ENCODE measurements around the gene FRMPD1. TPM values are rescaled to one million over a fixed set of nuclear protein-coding genes. Genes with fewer than 3 reads are reported as not detected.

Gene FRMPD1
- total and polyA plus RNA-seq, 2 donors (not counting 1 experiment from before 2014, with no cell fraction given) = not detected

GRCh38 chr9:37710046-37710445 lies 59.3 kb downstream of the FRMPD1 start:
- H3K36me3 ChIP-seq (ENCODE audit: control insufficient read depth, insufficient read depth, low read length) = no peaks in the 10 kb centered on the region
- H2AFZ ChIP-seq (ENCODE audit: low read length) = no peak overlapping the region
- H3K4me2 ChIP-seq (ENCODE audit: extremely low read depth, insufficient read depth, low read length) = no peak overlapping the region
- no peak for DNase-seq (ENCODE audit: low read depth in 2 of 2)
- H3K9ac ChIP-seq (ENCODE audit: insufficient read depth, low read length) = no peak overlapping the region
- no peaks in the 10 kb centered on the region for H3K4me1 ChIP-seq (ENCODE audit: control insufficient read depth, extremely low read depth, insufficient read depth, low read length)
- no peak overlapping the region for H3K27ac ChIP-seq (ENCODE audit: insufficient read depth, low read length)
- H4K20me1 ChIP-seq (ENCODE audit: control insufficient read depth, extremely low read depth, insufficient read depth, low read length) = no peaks in the 10 kb centered on the region
- TF ChIP-seq EZH2 (IDR thresholded peaks at IDR 0.05; ENCODE audit: low read length, missing control alignments) = no peak
- TF ChIP-seq CTCF (conservative IDR thresholded peaks at IDR 0.05 in 1 of 2, IDR thresholded peaks at IDR 0.05 in 1 of 2; ENCODE audit: low read depth in 1 of 2, low read length in 2 of 2) = no peak
- no peaks in the 10 kb centered on the region for H3K79me2 ChIP-seq (ENCODE audit: control insufficient read depth, insufficient read depth, low read length)
- H3K4me3 ChIP-seq (replicated peaks in 1 of 4; ENCODE audit: control extremely low read depth in 1 of 4, insufficient read depth in 1 of 4, low read depth in 3 of 4, low read length in 4 of 4) = no peak overlapping the region
- H3K27me3 ChIP-seq (ENCODE audit: control insufficient read depth, insufficient read depth, low read length) = peaks cover 12% of the 10 kb centered on the region
- no peaks in the 10 kb centered on the region for H3K9me3 ChIP-seq (ENCODE audit: control insufficient read depth, insufficient read depth, low read depth, low read length)

GRCh38 chr9:37715260-37715659 lies 64.5 kb downstream of the FRMPD1 start:
- Histone ChIP-seq H3K4me2 (ENCODE audit: extremely low read depth, insufficient read depth, low read length) (no peak overlapping the region), H3K36me3 (ENCODE audit: control insufficient read depth, insufficient read depth, low read length) (no peaks in the 10 kb centered on the region), H3K9ac (ENCODE audit: insufficient read depth, low read length) (no peak overlapping the region), H2AFZ (ENCODE audit: low read length) (no peak overlapping the region), H3K27ac (ENCODE audit: insufficient read depth, low read length) (no peak overlapping the region), H3K4me1 (ENCODE audit: control insufficient read depth, extremely low read depth, insufficient read depth, low read length) (no peaks in the 10 kb centered on the region), H3K9me3 (ENCODE audit: control insufficient read depth, insufficient read depth, low read depth, low read length) (no peaks in the 10 kb centered on the region), H3K27me3 (ENCODE audit: control insufficient read depth, insufficient read depth, low read length) (peaks cover 3% of the 10 kb centered on the region), H3K79me2 (ENCODE audit: control insufficient read depth, insufficient read depth, low read length) (no peaks in the 10 kb centered on the region), H4K20me1 (ENCODE audit: control insufficient read depth, extremely low read depth, insufficient read depth, low read length) (no peaks in the 10 kb centered on the region), H3K4me3 (replicated peaks in 1 of 4; ENCODE audit: control extremely low read depth in 1 of 4, insufficient read depth in 1 of 4, low read depth in 3 of 4, low read length in 4 of 4) (no peak overlapping the region)
- TF ChIP-seq EZH2 (IDR thresholded peaks at IDR 0.05; ENCODE audit: low read length, missing control alignments) (no peak), CTCF (conservative IDR thresholded peaks at IDR 0.05 in 1 of 2, IDR thresholded peaks at IDR 0.05 in 1 of 2; ENCODE audit: low read depth in 1 of 2, low read length in 2 of 2) (no peak)
- DNase-seq (ENCODE audit: low read depth in 2 of 2) = no peak

DNA sequence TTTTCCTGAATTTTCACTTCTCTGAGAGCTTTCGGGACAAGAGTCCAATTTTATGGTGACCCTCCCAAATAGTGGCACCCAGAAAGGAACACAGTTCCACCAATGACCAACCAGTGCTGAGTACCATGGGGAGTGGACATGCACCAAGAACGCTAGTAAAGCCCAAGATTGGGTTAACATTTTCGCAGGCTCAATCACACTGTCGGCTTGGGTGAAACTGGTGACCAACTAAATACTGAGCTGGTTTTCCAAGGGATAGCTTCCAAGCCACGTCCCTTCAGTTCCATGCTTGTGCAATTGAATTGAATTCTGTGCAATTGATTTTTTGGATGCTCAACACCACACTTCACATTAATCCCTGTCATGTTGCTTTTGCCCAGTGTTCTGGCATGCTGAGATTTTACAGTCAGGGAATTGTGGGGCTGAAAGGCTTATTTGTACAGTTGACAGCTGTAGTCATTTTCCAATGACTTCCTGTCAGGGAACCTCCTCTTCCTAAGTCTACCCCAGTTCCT lies 65.3 kb downstream of the FRMPD1 start:
- DNase-seq (ENCODE audit: low read depth in 2 of 2) = no peak
- Histone ChIP-seq H3K4me1 (ENCODE audit: control insufficient read depth, extremely low read depth, insufficient read depth, low read length) (no peaks in the 10 kb centered on the region), H3K79me2 (ENCODE audit: control insufficient read depth, insufficient read depth, low read length) (no peaks in the 10 kb centered on the region), H3K27ac (ENCODE audit: insufficient read depth, low read length) (no peak overlapping the region), H2AFZ (ENCODE audit: low read length) (no peak overlapping the region), H4K20me1 (ENCODE audit: control insufficient read depth, extremely low read depth, insufficient read depth, low read length) (no peaks in the 10 kb centered on the region), H3K9me3 (ENCODE audit: control insufficient read depth, insufficient read depth, low read depth, low read length) (no peaks in the 10 kb centered on the region), H3K4me2 (ENCODE audit: extremely low read depth, insufficient read depth, low read length) (no peak overlapping the region), H3K4me3 (replicated peaks in 1 of 4; ENCODE audit: control extremely low read depth in 1 of 4, insufficient read depth in 1 of 4, low read depth in 3 of 4, low read length in 4 of 4) (no peak overlapping the region), H3K9ac (ENCODE audit: insufficient read depth, low read length) (no peak overlapping the region), H3K27me3 (ENCODE audit: control insufficient read depth, insufficient read depth, low read length) (peaks cover 3% of the 10 kb centered on the region), H3K36me3 (ENCODE audit: control insufficient read depth, insufficient read depth, low read length) (no peaks in the 10 kb centered on the region)
- no peak for TF ChIP-seq CTCF (conservative IDR thresholded peaks at IDR 0.05 in 1 of 2, IDR thresholded peaks at IDR 0.05 in 1 of 2; ENCODE audit: low read depth in 1 of 2, low read length in 2 of 2)
- no peak for TF ChIP-seq EZH2 (IDR thresholded peaks at IDR 0.05; ENCODE audit: low read length, missing control alignments)

All from fibroblast of lung (primary cell).